IMR-90 (cell line): ENCODE data around the gene CNIH2. TPM values are rescaled to one million over a fixed set of nuclear protein-coding genes. Genes with fewer than 3 reads are reported as not detected.

Experiments
- ATAC-seq: fragments of 200-7000 bp; cut with Tn5 transposase; 2 replicates; pipeline ENCODE4 v1.9.1; 2020; ENCODE audit warnings: low read depth, mild to moderate bottlenecking, moderate library complexity
- BruUV-seq: library from RNA; stranded (reverse); fragments of 400-500 nt; replicated peaks from 2 replicates; lab custom pipeline; 2021; lab: Mats Ljungman, UMichigan
- CTCF ChIA-PET: fragments of 300-600 bp; formaldehyde crosslinking; extraction: SDS; loops from one replicate; lab custom pipeline; 2021; ENCODE audit warnings: antibody characterized with exemption; lab: Yijun Ruan, JAX
- POLR2A ChIA-PET: fragments of 300-600 bp; sonication (Branson Sonifier 250); formaldehyde crosslinking; loops from one replicate; lab custom pipeline; 2022; ENCODE audit warnings: antibody characterized with exemption; ENCODE audit not compliant: unreplicated experiment; lab: Charles Lee
- DNase-seq: peaks from one replicate; pipeline ENCODE4 v3.0.0; 2013
- H2AFZ ChIP-seq: replicated peaks from 2 replicates; pipeline ENCODE3; 2013; ENCODE audit warnings: low read length, mild to moderate bottlenecking; ENCODE audit not compliant: poor library complexity
- H2AK5ac ChIP-seq: 2 replicates; pipeline ENCODE4 v1.6.1; 2013; ENCODE audit warnings: low read depth, low read length, inconsistent platforms
- H2AK9ac ChIP-seq: replicated peaks from 2 replicates; pipeline ENCODE3; 2013; ENCODE audit warnings: mild to moderate bottlenecking, low read depth, low read length, moderate library complexity; ENCODE audit not compliant: poor library complexity
- H2BK120ac ChIP-seq: 2 replicates; pipeline ENCODE4 v1.6.1; 2013; ENCODE audit warnings: low read depth, low read length, inconsistent platforms
- H2BK15ac ChIP-seq: 3 replicates; pipeline ENCODE4 v1.6.1; 2013; ENCODE audit warnings: low read depth, low read length, inconsistent platforms
- H2BK20ac ChIP-seq: 2 replicates; pipeline ENCODE4 v1.6.1; 2013; ENCODE audit warnings: low read depth, mild to moderate bottlenecking, inconsistent platforms, low read length, moderate library complexity
- H2BK5ac ChIP-seq: 2 replicates; pipeline ENCODE4 v1.6.1; 2013; ENCODE audit warnings: mild to moderate bottlenecking, low read depth, low read length, inconsistent platforms; ENCODE audit not compliant: poor library complexity, severe bottlenecking
- H3K14ac ChIP-seq: replicated peaks from 2 replicates; pipeline ENCODE4 v1.6.1; 2013; ENCODE audit warnings: low read depth, low read length, inconsistent platforms
- H3K18ac ChIP-seq: 2 replicates; pipeline ENCODE4 v1.6.1; 2013; ENCODE audit warnings: low read depth, low read length, control low read depth
- H3K23ac ChIP-seq: 2 replicates; pipeline ENCODE4 v1.6.1; 2013; ENCODE audit warnings: low read depth, low read length, inconsistent platforms
- H3K27ac ChIP-seq: 2 replicates; pipeline ENCODE4 v1.5.1; 2013; ENCODE audit warnings: mild to moderate bottlenecking, control low read depth, low read length; ENCODE audit not compliant: insufficient read depth
- H3K27me3 ChIP-seq: 2 replicates; pipeline ENCODE4 v1.6.1; 2013; ENCODE audit warnings: low read length; ENCODE audit not compliant: control insufficient read depth, insufficient read depth
- H3K36me3 ChIP-seq: 2 replicates; pipeline ENCODE4 v1.6.1; 2013; ENCODE audit warnings: low read length, mixed read lengths; ENCODE audit not compliant: control insufficient read depth, insufficient read depth
- H3K4ac ChIP-seq: 2 replicates; pipeline ENCODE4 v1.6.1; 2013; ENCODE audit warnings: low read depth, low read length, inconsistent platforms
- H3K4me1 ChIP-seq: 2 replicates; pipeline ENCODE4 v1.6.1; 2013; ENCODE audit warnings: low read length, mixed read lengths; ENCODE audit not compliant: control insufficient read depth, insufficient read depth
- H3K4me2 ChIP-seq: 2 replicates; pipeline ENCODE4 v1.6.1; 2013; ENCODE audit warnings: low read depth, mild to moderate bottlenecking, control low read depth, low read length, moderate library complexity
- H3K4me3 ChIP-seq: 2 replicates; pipeline ENCODE4 v1.5.1; 2013; ENCODE audit warnings: low read depth, mild to moderate bottlenecking, control low read depth, low read length, moderate library complexity; ENCODE audit not compliant: insufficient read depth
- H3K56ac ChIP-seq: 2 replicates; pipeline ENCODE4 v1.6.1; 2013; ENCODE audit warnings: low read length, inconsistent platforms; ENCODE audit not compliant: insufficient read depth; ENCODE audit errors: extremely low read depth
- H3K79me1 ChIP-seq, 2 experiments: 2 replicates each; pipeline ENCODE4 v1.6.1; 2013; ENCODE audit warnings: low read length in 2 of 2, inconsistent platforms in 1 of 2, low read depth in 1 of 2
- H3K9ac ChIP-seq: 2 replicates; pipeline ENCODE4 v1.6.1; 2013; ENCODE audit warnings: low read depth, low read length, control low read depth
- H3K9me1 ChIP-seq: 2 replicates; pipeline ENCODE4 v1.6.1; 2013; ENCODE audit warnings: low read length, inconsistent platforms; ENCODE audit not compliant: insufficient read depth
- H3K9me3 ChIP-seq: 2 replicates; pipeline ENCODE4 v1.6.1; 2013; ENCODE audit warnings: low read length; ENCODE audit not compliant: control insufficient read depth, insufficient read depth
- H4K20me1 ChIP-seq: 2 replicates; pipeline ENCODE4 v1.6.1; 2013; ENCODE audit warnings: low read length, inconsistent platforms; ENCODE audit not compliant: insufficient read depth
- H4K5ac ChIP-seq: 2 replicates; pipeline ENCODE4 v1.6.1; 2013; ENCODE audit warnings: mild to moderate bottlenecking, low read depth, low read length, control low read depth
- H4K8ac ChIP-seq, 2 experiments: 2 replicates each; pipeline ENCODE4 v1.6.1; 2013; ENCODE audit warnings: low read depth in 2 of 2, low read length in 2 of 2, control low read depth in 1 of 2, inconsistent platforms in 1 of 2
- H4K91ac ChIP-seq: 2 replicates; pipeline ENCODE4 v1.6.1; 2013; ENCODE audit warnings: low read depth, low read length, inconsistent platforms; ENCODE audit not compliant: insufficient read depth
- BHLHE40 ChIP-seq: fragments of 150-350 bp; IDR thresholded peaks from 2 replicates; pipeline ENCODE4 v1.6.1; 2016; ENCODE audit warnings: mild to moderate bottlenecking, low read depth, low read length
- CEBPB ChIP-seq: IDR thresholded peaks from 2 replicates; pipeline ENCODE4 v1.6.1; 2012; ENCODE audit warnings: low read depth, low read length, improper control_type of control experiment
- CHD1 ChIP-seq: IDR thresholded peaks from 2 replicates; pipeline ENCODE4 v1.6.1; 2012; ENCODE audit warnings: low read depth, low read length, improper control_type of control experiment
- ELK1 ChIP-seq: fragments of 150-350 bp; IDR thresholded peaks from 2 replicates; pipeline ENCODE4 v1.6.1; 2016; ENCODE audit warnings: low read depth, mild to moderate bottlenecking, low read length, moderate library complexity, borderline replicate concordance
- FOS ChIP-seq: fragments of 150-350 bp; IDR thresholded peaks from 2 replicates; pipeline ENCODE4 v1.6.1; 2016; ENCODE audit warnings: low read depth, low read length
- MAFK ChIP-seq: IDR thresholded peaks from 2 replicates; pipeline ENCODE4 v1.6.1; 2012; ENCODE audit warnings: low read depth, low read length, improper control_type of control experiment
- MAZ ChIP-seq: IDR thresholded peaks from 2 replicates; pipeline ENCODE4 v1.6.1; 2012; ENCODE audit warnings: low read depth, mild to moderate bottlenecking, low read length, improper control_type of control experiment, moderate library complexity, borderline replicate concordance
- MXI1 ChIP-seq: IDR thresholded peaks from 2 replicates; pipeline ENCODE4 v1.6.1; 2012; ENCODE audit warnings: low read depth, mild to moderate bottlenecking, low read length, moderate library complexity, borderline replicate concordance
- NFE2L2 ChIP-seq: fragments of 150-350 bp; IDR thresholded peaks from 2 replicates; pipeline ENCODE4 v1.6.1; 2016; ENCODE audit warnings: low read depth, mild to moderate bottlenecking, low read length
- POLR2A ChIP-seq: IDR thresholded peaks from 2 replicates; pipeline ENCODE4 v1.6.1; 2012; ENCODE audit warnings: mild to moderate bottlenecking, low read depth, low read length
- RCOR1 ChIP-seq: IDR thresholded peaks from 2 replicates; pipeline ENCODE4 v1.6.1; 2012; ENCODE audit warnings: mild to moderate bottlenecking, low read length, improper control_type of control experiment; ENCODE audit not compliant: insufficient replicate concordance
- RFX5 ChIP-seq: IDR thresholded peaks from 2 replicates; pipeline ENCODE4 v1.8.0; 2012; ENCODE audit warnings: low read depth, mild to moderate bottlenecking, low read length, moderate library complexity
- SMC3 ChIP-seq: fragments of 150-350 bp; IDR thresholded peaks from 2 replicates; pipeline ENCODE4 v1.6.1; 2016; ENCODE audit warnings: low read depth, mild to moderate bottlenecking, antibody characterized with exemption, low read length, moderate library complexity
- WGBS, 2 experiments: methylation state at CpG; one replicate each; pipeline versions ENCODE4 v1.1.5 to v1.1.7; 2013; ENCODE audit warnings: missing lambda C conversion rate in 2 of 2; ENCODE audit not compliant: insufficient read length in 1 of 2; ENCODE audit errors: extremely low coverage in 2 of 2; 5-methylcytosine and 5-hydroxymethylcytosine counted together
- dilution Hi-C: fragments of 300-500 bp; cut with HindIII; formaldehyde crosslinking; loops from one replicate; pipeline ENCODE4 v1.14.3; 2018; ENCODE audit warnings: low sequenced_read_pairs; ENCODE audit not compliant: unreplicated experiment
- in situ Hi-C: fragments of 300-500 bp; cut with MboI; formaldehyde crosslinking; loops from 3 replicates; pipeline ENCODE4 v1.14.3; 2019; ENCODE audit warnings: low sequenced_read_pairs, inconsistent platforms, mixed read lengths
- intact Hi-C: fragments of 100-400 bp; cut with micrococcal nuclease; formaldehyde crosslinking; loops from 2 replicates; pipeline ENCODE4 v1.10.0; 2022
- polyA plus RNA-seq, 3 experiments: library from polyadenylated mRNA; depleted of rRNA; stranded (reverse); fragments of >200 nt; gene quantifications; 2 replicates each; pipeline ENCODE4 v1.2.3, GENCODE V29; 2012; ENCODE audit warnings: low replicate concordance in 1 of 3
- total RNA-seq: library from RNA; depleted of rRNA; stranded (reverse); fragments of >200 nt; gene quantifications from 2 replicates; pipeline ENCODE4 v1.2.3, GENCODE V29; 2012
- TF ChIP-seq, protein P1 (sequence below): conservative IDR thresholded peaks from 2 replicates; pipeline ENCODE4 v1.5.1; 2012; ENCODE audit warnings: mild to moderate bottlenecking, low read depth, low read length, improper control_type of control experiment

The CNIH2 gene
- total and polyA plus RNA-seq, 2 of the 4 experiments (the other 2 are of a cell fraction) = 0.54 to 3.4 TPM

- TF ChIP-seq RCOR1 = no peak
Observed at GRCh38 chr11:66322732-66323427, 44.9 kb downstream of the CNIH2 start (continued).

GRCh38 chr11:66323684-66324083, 45.7 kb downstream of the CNIH2 start:
- Histone ChIP-seq H3K18ac (no peak overlapping the region), H2AK5ac (peak overlapping the region; percentile 98; the same call in 1 of the 2 replicates), H4K91ac (no peak overlapping the region), H2AK9ac (peak overlapping the region; percentile 1), H3K4me3 (no peak overlapping the region), H2BK5ac (no peak overlapping the region), H3K4me2 (no peak overlapping the region), H3K9me1 (peaks cover 35% of the 10 kb centered on the region), H3K9me3 (no peaks in the 10 kb centered on the region), H2BK15ac (no peak overlapping the region), H3K4ac (peak overlapping the region; percentile 13; the same call in 1 of the 2 replicates), H3K56ac (no peak overlapping the region), H3K4me1 (peaks cover 46% of the 10 kb centered on the region), H2AFZ (peak overlapping the region; percentile 63), H3K27me3 (no peaks in the 10 kb centered on the region), H2BK120ac (no peak overlapping the region), H3K23ac (no peak overlapping the region; the same call in 1 of the 2 replicates), H3K9ac (no peak overlapping the region), H3K79me1 (peaks cover 0 to 39% of the 10 kb centered on the region in 2 experiments; a peak in 3 of 4 replicates), H4K20me1 (no peaks in the 10 kb centered on the region), H4K5ac (no peak overlapping the region), H3K14ac (no peak overlapping the region), H3K27ac (no peak overlapping the region), H2BK20ac (no peak overlapping the region), H4K8ac (no peak overlapping the region), H3K36me3 (no peaks in the 10 kb centered on the region)
- no TSS peak for BruUV-seq
- no peak for ATAC-seq
- CTCF ChIA-PET = no interaction called here
- WGBS, 2 experiments = 89% methylated on average over 1 of the region's 1 CpG; no CpG with 5 or more reads in 1 of the 2 experiments
- POLR2A ChIA-PET = no interaction called here
- dilution Hi-C loops (no loop called here), in situ Hi-C loops (no loop called here), intact Hi-C loops (no loop called here)
- DNase-seq = no peak
- TF ChIP-seq SMC3 (no peak), CHD1 (no peak), RFX5 (no peak), BHLHE40 (no peak), MXI1 (no peak), NFE2L2 (no peak), RCOR1 (no peak), MAFK (no peak), MAZ (no peak), CEBPB (no peak), ELK1 (no peak), POLR2A (no peak), FOS (no peak)
- TF ChIP-seq, protein P1, sequence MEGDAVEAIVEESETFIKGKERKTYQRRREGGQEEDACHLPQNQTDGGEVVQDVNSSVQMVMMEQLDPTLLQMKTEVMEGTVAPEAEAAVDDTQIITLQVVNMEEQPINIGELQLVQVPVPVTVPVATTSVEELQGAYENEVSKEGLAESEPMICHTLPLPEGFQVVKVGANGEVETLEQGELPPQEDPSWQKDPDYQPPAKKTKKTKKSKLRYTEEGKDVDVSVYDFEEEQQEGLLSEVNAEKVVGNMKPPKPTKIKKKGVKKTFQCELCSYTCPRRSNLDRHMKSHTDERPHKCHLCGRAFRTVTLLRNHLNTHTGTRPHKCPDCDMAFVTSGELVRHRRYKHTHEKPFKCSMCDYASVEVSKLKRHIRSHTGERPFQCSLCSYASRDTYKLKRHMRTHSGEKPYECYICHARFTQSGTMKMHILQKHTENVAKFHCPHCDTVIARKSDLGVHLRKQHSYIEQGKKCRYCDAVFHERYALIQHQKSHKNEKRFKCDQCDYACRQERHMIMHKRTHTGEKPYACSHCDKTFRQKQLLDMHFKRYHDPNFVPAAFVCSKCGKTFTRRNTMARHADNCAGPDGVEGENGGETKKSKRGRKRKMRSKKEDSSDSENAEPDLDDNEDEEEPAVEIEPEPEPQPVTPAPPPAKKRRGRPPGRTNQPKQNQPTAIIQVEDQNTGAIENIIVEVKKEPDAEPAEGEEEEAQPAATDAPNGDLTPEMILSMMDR = no peak
